ENCODE results near the gene AIG1.

DNA sequence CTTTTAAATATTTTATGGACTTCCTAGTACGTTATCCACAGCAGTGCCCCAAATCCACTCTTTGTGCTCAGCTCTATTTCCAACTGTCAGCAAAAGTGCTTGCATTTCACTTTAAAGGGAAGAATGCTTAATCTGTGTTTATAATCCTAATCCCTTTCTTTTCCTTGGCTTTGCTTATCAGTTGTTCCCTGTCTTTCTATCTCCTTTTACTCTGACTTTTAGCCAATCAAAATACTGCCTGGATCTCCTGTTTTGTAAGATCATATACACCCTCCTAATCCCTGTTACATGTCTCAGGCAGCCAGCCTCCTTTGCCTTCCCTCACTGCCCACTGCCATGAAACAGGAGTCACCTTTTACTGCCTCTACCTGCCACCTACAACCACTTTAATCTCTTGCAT is 102.9 kb downstream of the AIG1 start:
- TF ChIP-seq, protein P1, sequence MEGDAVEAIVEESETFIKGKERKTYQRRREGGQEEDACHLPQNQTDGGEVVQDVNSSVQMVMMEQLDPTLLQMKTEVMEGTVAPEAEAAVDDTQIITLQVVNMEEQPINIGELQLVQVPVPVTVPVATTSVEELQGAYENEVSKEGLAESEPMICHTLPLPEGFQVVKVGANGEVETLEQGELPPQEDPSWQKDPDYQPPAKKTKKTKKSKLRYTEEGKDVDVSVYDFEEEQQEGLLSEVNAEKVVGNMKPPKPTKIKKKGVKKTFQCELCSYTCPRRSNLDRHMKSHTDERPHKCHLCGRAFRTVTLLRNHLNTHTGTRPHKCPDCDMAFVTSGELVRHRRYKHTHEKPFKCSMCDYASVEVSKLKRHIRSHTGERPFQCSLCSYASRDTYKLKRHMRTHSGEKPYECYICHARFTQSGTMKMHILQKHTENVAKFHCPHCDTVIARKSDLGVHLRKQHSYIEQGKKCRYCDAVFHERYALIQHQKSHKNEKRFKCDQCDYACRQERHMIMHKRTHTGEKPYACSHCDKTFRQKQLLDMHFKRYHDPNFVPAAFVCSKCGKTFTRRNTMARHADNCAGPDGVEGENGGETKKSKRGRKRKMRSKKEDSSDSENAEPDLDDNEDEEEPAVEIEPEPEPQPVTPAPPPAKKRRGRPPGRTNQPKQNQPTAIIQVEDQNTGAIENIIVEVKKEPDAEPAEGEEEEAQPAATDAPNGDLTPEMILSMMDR (conservative IDR thresholded peaks at IDR 0.05; ENCODE audit: low read depth, low read length): no peak
- no peak for TF ChIP-seq EZH2 (IDR thresholded peaks at IDR 0.05; ENCODE audit: borderline replicate concordance, low read depth, low read length, poor library complexity, severe bottlenecking)

Data from A673 (cell line).